Measurements from ENCODE around the gene LAPTM5. TPM values are rescaled to one million over a fixed set of nuclear protein-coding genes. Genes with fewer than 3 reads are reported as not detected.

Gene LAPTM5
- total and polyA plus RNA-seq, 4 donors = 58.7 to 653 (median 271) TPM

DNA sequence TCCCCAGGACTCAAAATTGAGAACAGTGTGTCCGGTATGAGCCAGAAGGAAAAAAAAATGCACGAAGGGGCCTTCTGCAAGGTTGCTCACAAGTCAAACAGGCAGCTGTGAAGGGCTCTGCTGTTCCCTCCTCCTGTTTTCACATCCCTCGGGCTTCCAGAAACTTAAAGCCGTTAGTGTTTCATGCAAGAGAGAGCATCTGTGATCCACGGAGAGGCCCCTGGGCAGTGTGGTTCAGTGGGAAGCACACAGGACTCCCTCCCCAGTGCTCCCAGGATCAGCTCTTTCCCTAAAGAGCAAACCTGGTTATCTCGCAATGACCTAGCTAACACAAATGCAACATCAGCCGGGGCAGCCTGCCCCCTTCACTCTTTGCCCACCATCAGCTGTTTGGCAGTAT is 31.3 kb downstream of the LAPTM5 start:
- H3K27me3 ChIP-seq (ENCODE audit: control insufficient read depth in 3 of 3, insufficient read depth in 3 of 3, low read length in 2 of 3) = no peaks in the 10 kb centered on the region
- peaks cover 0 to 3% (median 0%) of the 10 kb centered on the region in 5 donors for H3K4me1 ChIP-seq (ENCODE audit: control insufficient read depth in 5 of 5, insufficient read depth in 5 of 5, low read length in 5 of 5)
- H3K9me3 ChIP-seq (ENCODE audit: control insufficient read depth in 4 of 4, insufficient read depth in 3 of 4, low read length in 3 of 4) = peaks cover 0 to 2% (median 0%) of the 10 kb centered on the region in 4 donors
- H3K9ac ChIP-seq (ENCODE audit: insufficient read depth in 1 of 2, low read length in 2 of 2) = no peak overlapping the region
- no peak for TF ChIP-seq CTCF (IDR thresholded peaks at IDR 0.05; ENCODE audit: control extremely low read depth, extremely low read depth)
- H3K36me3 ChIP-seq (ENCODE audit: control insufficient read depth in 4 of 4, insufficient read depth in 4 of 4, low read length in 4 of 4) = peaks cover 0 to 3% (median 0%) of the 10 kb centered on the region in 4 donors
- DNase-seq (no peak), ATAC-seq (ENCODE audit: insufficient read depth, low FRiP score) (no peak)
- WGBS, 2 donors = 82 to 84% methylated on average over 7 of the region's 7 CpGs
- H3K27ac ChIP-seq (ENCODE audit: low read depth in 1 of 2, low read length in 1 of 2) = no peak overlapping the region
- no peak overlapping the region for H3K4me3 ChIP-seq

- ATAC-seq (ENCODE audit: insufficient read depth, low FRiP score) = no peak
- H3K27me3 ChIP-seq (ENCODE audit: control insufficient read depth in 3 of 3, insufficient read depth in 3 of 3, low read length in 2 of 3) = no peaks in the 10 kb centered on the region
Measured at GRCh38 chr1:30725450-30726095, 32.0 kb downstream of the LAPTM5 start.

DNA sequence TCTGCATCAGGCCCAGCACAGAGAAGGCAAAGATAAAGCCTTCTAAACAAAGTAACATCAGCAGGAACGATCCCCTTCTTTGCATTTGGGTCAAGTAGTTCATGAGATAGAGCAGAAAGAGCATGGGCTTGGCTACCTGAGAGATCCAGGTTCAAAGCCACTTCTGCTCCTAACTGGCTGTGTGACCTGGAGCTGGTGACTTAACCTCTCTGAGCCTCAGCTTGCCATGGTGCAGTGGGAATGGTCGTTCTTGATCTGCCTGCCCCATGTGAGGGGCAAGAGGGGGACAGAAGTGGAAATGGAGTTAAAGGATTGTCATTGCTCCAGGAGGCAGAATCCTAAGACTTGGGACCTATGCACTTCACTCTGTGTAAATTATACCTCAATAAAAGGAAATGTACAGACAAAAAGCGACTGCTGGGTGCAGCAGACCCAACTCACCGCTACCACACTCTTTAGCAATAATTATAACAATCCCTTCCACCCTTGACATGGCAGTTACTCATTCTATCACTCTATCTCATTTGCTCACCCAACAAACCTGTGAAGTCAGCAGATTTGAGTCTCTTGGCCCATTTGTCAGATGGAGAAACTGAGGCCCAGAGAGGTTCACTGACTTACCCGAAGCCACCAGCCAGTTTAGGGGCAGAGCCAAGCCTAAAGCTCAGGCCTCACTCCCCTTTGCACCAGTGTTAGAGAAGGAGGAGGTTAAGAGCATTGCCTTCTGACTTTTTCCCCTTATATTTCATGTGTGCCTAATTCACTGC is 32.7 kb downstream of the LAPTM5 start:
- no peak for ATAC-seq (ENCODE audit: insufficient read depth, low FRiP score)
- Histone ChIP-seq H3K27ac (ENCODE audit: low read depth in 1 of 2, low read length in 1 of 2) (no peak overlapping the region), H3K27me3 (ENCODE audit: control insufficient read depth in 3 of 3, insufficient read depth in 3 of 3, low read length in 2 of 3) (no peaks in the 10 kb centered on the region), H3K9ac (ENCODE audit: insufficient read depth in 1 of 2, low read length in 2 of 2) (no peak overlapping the region), H3K36me3 (ENCODE audit: control insufficient read depth in 4 of 4, insufficient read depth in 4 of 4, low read length in 4 of 4) (peaks cover 0 to 3% (median 0%) of the 10 kb centered on the region in 4 donors), H3K4me3 (no peak overlapping the region), H3K4me1 (ENCODE audit: control insufficient read depth in 5 of 5, insufficient read depth in 5 of 5, low read length in 5 of 5) (no peaks in the 10 kb centered on the region), H3K9me3 (ENCODE audit: control insufficient read depth in 4 of 4, insufficient read depth in 3 of 4, low read length in 3 of 4) (no peaks in the 10 kb centered on the region)
- TF ChIP-seq CTCF (IDR thresholded peaks at IDR 0.05; ENCODE audit: control extremely low read depth, extremely low read depth) = no peak
- 84 to 87% methylated on average over 5 of the region's 5 CpGs for WGBS, 2 donors
- no peak for DNase-seq

More at GRCh38 chr1:30725450-30726095, 32.0 kb downstream of the LAPTM5 start:
- H3K9me3 ChIP-seq (ENCODE audit: control insufficient read depth in 4 of 4, insufficient read depth in 3 of 4, low read length in 3 of 4) = peaks cover 0 to 2% (median 0%) of the 10 kb centered on the region in 4 donors
- no peak for DNase-seq
- no peak for TF ChIP-seq CTCF (IDR thresholded peaks at IDR 0.05; ENCODE audit: control extremely low read depth, extremely low read depth)
- peaks cover 0 to 3% (median 0%) of the 10 kb centered on the region in 4 donors for H3K36me3 ChIP-seq (ENCODE audit: control insufficient read depth in 4 of 4, insufficient read depth in 4 of 4, low read length in 4 of 4)
- WGBS, 2 donors = 91 to 95% methylated on average over 17 of the region's 17 CpGs
- H3K4me1 ChIP-seq (ENCODE audit: control insufficient read depth in 5 of 5, insufficient read depth in 5 of 5, low read length in 5 of 5) = peaks cover 0 to under 1% (median 0%) of the 10 kb centered on the region in 5 donors
- H3K9ac ChIP-seq (ENCODE audit: insufficient read depth in 1 of 2, low read length in 2 of 2) = no peak overlapping the region
- no peak overlapping the region for H3K4me3 ChIP-seq
- no peak overlapping the region for H3K27ac ChIP-seq (ENCODE audit: low read depth in 1 of 2, low read length in 1 of 2)

All from lung (tissue), 12 donors.